ENCODE data around the gene ALK.

Gene ALK

GRCh38 chr2:29219374-29219773 is 702.0 kb downstream of the ALK start:
- DNase-seq = no peak

GRCh38 chr2:29218550-29219125 is 702.7 kb downstream of the ALK start:
- DNase-seq = no peak

GRCh38 chr2:29218071-29218470 is 703.3 kb downstream of the ALK start:
- no peak for DNase-seq

GRCh38 chr2:29216609-29216909 is 704.8 kb downstream of the ALK start:
- DNase-seq = no peak

- DNase-seq = no peak
Measured at GRCh38 chr2:29215739-29216608, 705.4 kb downstream of the ALK start.

GRCh38 chr2:29215073-29215472 is 706.3 kb downstream of the ALK start:
- no peak for DNase-seq

- no peak for DNase-seq
Measured at GRCh38 chr2:29213888-29214291, 707.5 kb downstream of the ALK start.

- no peak for DNase-seq
Measured at GRCh38 chr2:29212009-29212408, 709.4 kb downstream of the ALK start.

- no peak for DNase-seq
Measured at GRCh38 chr2:29209551-29209950, 711.8 kb downstream of the ALK start.

GRCh38 chr2:29207352-29208148 is 713.8 kb downstream of the ALK start:
- no peak for DNase-seq

GRCh38 chr2:29206941-29207340 is 714.4 kb downstream of the ALK start:
- DNase-seq = no peak

GRCh38 chr2:29202819-29203495 is 718.4 kb downstream of the ALK start:
- DNase-seq = no peak

GRCh38 chr2:29201979-29202378 is 719.4 kb downstream of the ALK start:
- no peak for DNase-seq

GRCh38 chr2:29196792-29197788 is 724.3 kb downstream of the ALK start:
- DNase-seq = peak; percentile 33

- no peak for DNase-seq
Measured at GRCh38 chr2:29195796-29196195, 725.6 kb downstream of the ALK start.

GRCh38 chr2:29193681-29194080 is 727.7 kb downstream of the ALK start:
- no peak for DNase-seq

GRCh38 chr2:29193111-29193510 is 728.3 kb downstream of the ALK start:
- no peak for DNase-seq

- no peak for DNase-seq
Measured at GRCh38 chr2:29192526-29192925, 728.9 kb downstream of the ALK start.

- DNase-seq = no peak
Measured at GRCh38 chr2:29191817-29192216, 729.6 kb downstream of the ALK start.

GRCh38 chr2:29189052-29189451 is 732.3 kb downstream of the ALK start:
- no peak for DNase-seq

GRCh38 chr2:29187926-29188325 is 733.5 kb downstream of the ALK start:
- no peak for DNase-seq

GRCh38 chr2:29186817-29187216 is 734.6 kb downstream of the ALK start:
- no peak for DNase-seq

All from right kidney (tissue), 1 donor.